Calu3 (cell line): Measurements from ENCODE around the gene GTF2A1. TPM values are rescaled to one million over a fixed set of nuclear protein-coding genes. Genes with fewer than 3 reads are reported as not detected.
"Not testable (repeated sequence)": the region's sequence is repeated elsewhere in the genome, so short reads cannot be mapped to it uniquely, and the experiment has no call there.

Experiments used
- BruUV-seq: library from RNA; stranded (reverse); fragments of 400-500 nt; replicated peaks from 2 replicates; lab custom pipeline; 2021; lab: Mats Ljungman, UMichigan
- CTCF ChIA-PET: fragments of 300-600 bp; sonication (Branson Sonifier 250); formaldehyde crosslinking; loops from one replicate; lab custom pipeline; 2022; ENCODE audit warnings: antibody characterized with exemption; lab: Charles Lee
- DNase-seq: peaks from one replicate; pipeline ENCODE4 v3.0.0; 2022
- H3K27ac Mint-ChIP-seq: one replicate; pipeline ENCODE4 v1.8.0; 2022; ENCODE audit warnings: mixed read lengths; ENCODE audit not compliant: unreplicated experiment
- H3K27me3 Mint-ChIP-seq: one replicate; pipeline ENCODE4 v1.8.0; 2022; ENCODE audit warnings: mixed read lengths; ENCODE audit not compliant: unreplicated experiment
- H3K36me3 Mint-ChIP-seq: one replicate; pipeline ENCODE4 v1.8.0; 2022; ENCODE audit warnings: mild to moderate bottlenecking, moderate library complexity, mixed read lengths; ENCODE audit not compliant: insufficient read depth, unreplicated experiment
- H3K4me1 Mint-ChIP-seq: one replicate; pipeline ENCODE4 v1.8.0; 2022; ENCODE audit warnings: mild to moderate bottlenecking, low read depth, mixed read lengths; ENCODE audit not compliant: unreplicated experiment
- H3K4me3 Mint-ChIP-seq: one replicate; pipeline ENCODE4 v1.8.0; 2022; ENCODE audit warnings: mild to moderate bottlenecking, low read depth, moderate library complexity, mixed read lengths; ENCODE audit not compliant: unreplicated experiment
- H3K9me3 Mint-ChIP-seq: one replicate; pipeline ENCODE4 v1.8.0; 2022; ENCODE audit warnings: low read depth, mixed read lengths; ENCODE audit not compliant: unreplicated experiment
- intact Hi-C: fragments of 100-400 bp; cut with micrococcal nuclease; formaldehyde crosslinking; loops from one replicate; pipeline ENCODE4 v1.10.0; 2022; ENCODE audit not compliant: unreplicated experiment
- total RNA-seq: library from RNA; stranded (reverse); gene quantifications from 2 replicates; pipeline ENCODE4 v1.2.3, GENCODE V29; 2022
- TF ChIP-seq, protein P1 (sequence below): fragments of 200-600 bp; IDR thresholded peaks from one replicate; pipeline ENCODE4 v1.8.0; 2022; ENCODE audit warnings: antibody characterized with exemption; ENCODE audit not compliant: unreplicated experiment

Gene GTF2A1
- total RNA-seq, 1 experiment from 2014 or later: 45.6 TPM

DNA sequence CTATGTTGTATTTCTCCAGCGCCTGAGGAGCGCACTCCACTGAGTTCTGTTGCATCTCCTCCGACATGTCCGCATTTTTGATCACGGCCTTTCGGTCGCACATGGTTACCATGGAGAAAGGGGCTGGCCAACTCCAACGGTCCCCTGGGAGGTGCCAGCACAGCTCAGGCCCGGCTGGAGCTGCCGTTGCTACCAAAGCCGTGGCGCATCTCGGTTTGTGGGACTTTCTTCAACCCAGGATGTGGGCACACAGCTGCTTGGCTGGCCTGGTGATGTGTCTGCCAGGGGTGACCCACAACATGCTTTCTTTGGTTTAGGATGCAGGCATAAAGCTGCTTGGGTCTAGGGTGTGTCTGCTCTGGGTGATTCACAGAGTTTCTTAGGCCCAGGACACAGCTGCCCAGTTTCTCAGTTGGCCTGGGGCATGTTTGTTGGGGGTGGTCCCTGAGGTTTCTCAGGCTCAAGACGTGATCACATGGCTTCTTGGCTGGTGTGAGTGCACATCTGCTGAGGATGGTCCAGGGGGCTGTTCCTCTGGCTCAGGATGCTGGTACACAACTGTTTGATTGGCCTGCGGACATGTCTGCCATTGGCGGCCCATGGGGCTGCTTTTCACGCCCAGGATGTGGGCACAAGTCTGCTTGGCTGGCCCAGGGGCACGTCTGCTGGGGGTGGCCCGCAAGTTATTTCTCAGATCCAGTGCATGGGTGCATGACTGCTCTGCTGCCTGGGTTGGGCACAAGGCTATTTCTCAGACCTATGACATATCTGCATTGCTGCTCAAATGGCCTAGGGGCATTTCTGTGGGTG lies 25.9 kb upstream of the GTF2A1 start:
- H3K4me1 Mint-ChIP-seq: no peaks in the 10 kb centered on the region
- H3K36me3 Mint-ChIP-seq: no peaks in the 10 kb centered on the region
- no peaks in the 10 kb centered on the region for H3K27me3 Mint-ChIP-seq
- CTCF ChIA-PET: no interaction called here
- intact Hi-C loops: no loop called here
- TF ChIP-seq, protein P1, sequence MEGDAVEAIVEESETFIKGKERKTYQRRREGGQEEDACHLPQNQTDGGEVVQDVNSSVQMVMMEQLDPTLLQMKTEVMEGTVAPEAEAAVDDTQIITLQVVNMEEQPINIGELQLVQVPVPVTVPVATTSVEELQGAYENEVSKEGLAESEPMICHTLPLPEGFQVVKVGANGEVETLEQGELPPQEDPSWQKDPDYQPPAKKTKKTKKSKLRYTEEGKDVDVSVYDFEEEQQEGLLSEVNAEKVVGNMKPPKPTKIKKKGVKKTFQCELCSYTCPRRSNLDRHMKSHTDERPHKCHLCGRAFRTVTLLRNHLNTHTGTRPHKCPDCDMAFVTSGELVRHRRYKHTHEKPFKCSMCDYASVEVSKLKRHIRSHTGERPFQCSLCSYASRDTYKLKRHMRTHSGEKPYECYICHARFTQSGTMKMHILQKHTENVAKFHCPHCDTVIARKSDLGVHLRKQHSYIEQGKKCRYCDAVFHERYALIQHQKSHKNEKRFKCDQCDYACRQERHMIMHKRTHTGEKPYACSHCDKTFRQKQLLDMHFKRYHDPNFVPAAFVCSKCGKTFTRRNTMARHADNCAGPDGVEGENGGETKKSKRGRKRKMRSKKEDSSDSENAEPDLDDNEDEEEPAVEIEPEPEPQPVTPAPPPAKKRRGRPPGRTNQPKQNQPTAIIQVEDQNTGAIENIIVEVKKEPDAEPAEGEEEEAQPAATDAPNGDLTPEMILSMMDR: no peak
- no peak overlapping the region for H3K27ac Mint-ChIP-seq
- no peak for DNase-seq
- no peaks in the 10 kb centered on the region for H3K9me3 Mint-ChIP-seq
- H3K4me3 Mint-ChIP-seq: no peak overlapping the region
- no TSS peak for BruUV-seq

DNA sequence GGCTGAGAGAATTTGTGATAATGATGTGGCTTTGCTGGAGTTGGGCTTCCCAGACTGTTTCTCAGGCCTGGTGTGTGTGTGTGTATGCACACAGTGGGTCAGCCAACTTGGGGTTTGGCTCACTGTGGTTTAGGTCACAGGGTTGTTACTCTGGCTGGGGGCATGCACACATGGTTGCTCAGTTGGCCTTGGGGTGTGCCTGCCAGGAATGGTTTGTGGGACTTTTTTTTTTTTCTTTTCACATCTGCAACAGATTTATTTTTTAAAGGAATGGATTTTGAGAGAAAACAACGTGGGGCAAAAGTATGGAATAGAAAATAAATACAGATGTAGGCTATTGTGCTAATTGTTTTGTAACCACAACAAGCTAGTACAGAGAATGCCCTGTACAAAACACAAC lies 25.0 kb upstream of the GTF2A1 start:
- H3K27me3 Mint-ChIP-seq: no peaks in the 10 kb centered on the region
- H3K27ac Mint-ChIP-seq: no peak overlapping the region
- TF ChIP-seq, protein P1: no peak
- BruUV-seq: no TSS peak
- no peaks in the 10 kb centered on the region for H3K4me1 Mint-ChIP-seq
- H3K36me3 Mint-ChIP-seq: no peaks in the 10 kb centered on the region
- no peak for DNase-seq
- CTCF ChIA-PET: no interaction called here
- intact Hi-C loops: no loop called here
- H3K4me3 Mint-ChIP-seq: no peak overlapping the region
- no peaks in the 10 kb centered on the region for H3K9me3 Mint-ChIP-seq

- intact Hi-C loops, H3K4me1 Mint-ChIP-seq, H3K9me3 Mint-ChIP-seq, H3K27ac Mint-ChIP-seq, DNase-seq, H3K4me3 Mint-ChIP-seq, H3K36me3 Mint-ChIP-seq, BruUV-seq, H3K27me3 Mint-ChIP-seq, CTCF ChIA-PET: not testable (repeated sequence)
These were observed 23.7 kb upstream of the GTF2A1 start for GRCh38 chr14:81244431-81244830.

- intact Hi-C loops: no loop called here
- DNase-seq: no peak
- H3K27ac Mint-ChIP-seq: no peak overlapping the region
- CTCF ChIA-PET: no interaction called here
- H3K27me3 Mint-ChIP-seq: peaks cover 17% of the 10 kb centered on the region
- H3K4me1 Mint-ChIP-seq: no peaks in the 10 kb centered on the region
- no TSS peak for BruUV-seq
- TF ChIP-seq, protein P1: no peak
- H3K4me3 Mint-ChIP-seq: no peak overlapping the region
- no peaks in the 10 kb centered on the region for H3K9me3 Mint-ChIP-seq
- no peaks in the 10 kb centered on the region for H3K36me3 Mint-ChIP-seq
These were observed 22.7 kb upstream of the GTF2A1 start for GRCh38 chr14:81243499-81243898.

GRCh38 chr14:81236849-81237248 lies 16.1 kb upstream of the GTF2A1 start:
- H3K4me3 Mint-ChIP-seq, DNase-seq, H3K9me3 Mint-ChIP-seq, H3K4me1 Mint-ChIP-seq, H3K36me3 Mint-ChIP-seq, BruUV-seq, intact Hi-C loops, H3K27ac Mint-ChIP-seq: not testable (repeated sequence)
- peaks cover 30% of the 10 kb centered on the region for H3K27me3 Mint-ChIP-seq
- CTCF ChIA-PET: interaction anchor here (0.6 kb wide), 1 partner anchor 23 kb away, joined by 3 read pairs; no protein-coding TSS in a partner anchor
